ENCODE data around the gene SLC35A3. TPM values are rescaled to one million over a fixed set of nuclear protein-coding genes. Genes with fewer than 3 reads are reported as not detected.

The SLC35A3 gene
- 47.9 TPM for total RNA-seq

DNA sequence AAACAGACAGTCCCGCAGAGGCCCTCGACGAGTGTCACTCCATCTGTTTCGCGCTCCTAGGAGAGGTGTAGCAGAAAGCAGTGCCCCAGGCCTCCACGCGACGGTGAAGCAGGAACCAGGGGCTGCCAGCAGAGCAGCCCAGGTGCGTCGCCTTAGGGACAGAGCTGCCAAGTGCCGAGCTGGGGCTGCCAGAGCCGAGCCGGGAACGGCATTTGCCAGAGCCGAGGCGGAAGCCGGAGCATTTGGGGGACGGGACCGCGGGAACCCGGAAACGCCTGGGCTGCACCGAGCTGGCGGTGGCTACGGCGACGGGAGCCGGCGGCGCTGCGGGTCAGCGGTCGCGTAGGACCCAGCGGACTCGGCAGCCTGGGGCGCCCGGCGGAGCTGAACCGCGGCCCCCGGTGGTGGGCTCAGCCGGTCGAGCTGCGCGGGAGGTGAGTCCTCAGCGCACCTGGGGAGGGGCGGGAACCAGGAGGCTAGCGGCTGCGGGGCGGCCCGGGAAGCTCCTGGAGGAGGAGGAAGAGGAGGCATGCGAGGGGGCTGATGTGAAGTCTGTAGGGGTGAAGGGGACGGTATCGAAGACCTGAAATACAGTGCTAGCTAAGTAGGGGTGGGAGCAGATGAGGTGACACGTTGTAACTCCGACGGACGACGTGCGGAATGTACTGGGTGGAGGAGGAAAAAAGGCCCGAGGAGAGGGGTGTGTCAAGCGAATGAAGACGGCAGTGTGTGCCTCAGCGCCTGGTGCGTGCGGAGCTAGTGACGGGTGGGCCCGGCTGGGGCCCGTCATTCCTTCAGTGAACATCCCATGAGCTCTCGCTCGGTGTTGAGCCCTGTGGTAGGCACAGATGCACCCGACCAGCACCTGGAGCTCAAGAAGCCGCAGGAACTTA is at the start of gene SLC35A3:
SLC35A3 (plus strand) TSS at position 268 of the 893 bp plus-strand sequence. CDS start 23,559 bp downstream, outside the sequence.

Small RNAs within 50 kb of the gene (small RNA-seq; reads per million reads assigned to genes)
- not detected for gene RNU6-1318P (ENCODE audit: low replicate concordance)
- gene RNU6-750P (ENCODE audit: low replicate concordance): not detected

Other genes starting within 250 kb of the SLC35A3 start
- 1.9 TPM for gene FRRS1, start 203.4 kb upstream of the SLC35A3 start, total RNA-seq
- gene AGL, start 119.6 kb upstream of the SLC35A3 start, total RNA-seq: 45.4 TPM
- 5.6 TPM for gene SASS6, start 162.9 kb downstream of the SLC35A3 start, total RNA-seq
- 52.3 TPM for gene TRMT13, start 163.2 kb downstream of the SLC35A3 start, total RNA-seq
- gene LRRC39, start 208.3 kb downstream of the SLC35A3 start, total RNA-seq: 8.8 TPM